Measurements from ENCODE around the gene ALDH9A1. TPM values are rescaled to one million over a fixed set of nuclear protein-coding genes. Genes with fewer than 3 reads are reported as not detected.
"Not testable (repeated sequence)": the region's sequence is repeated elsewhere in the genome, so short reads cannot be mapped to it uniquely, and the experiment has no call there.

The ALDH9A1 gene
- total and polyA plus RNA-seq, 2 experiments from 2014 or later: 100 to 107 TPM

GRCh38 chr1:165707984-165708706 is 9.8 kb upstream of the ALDH9A1 start:
- Histone ChIP-seq H2AFZ (no peak overlapping the region), H3K9me3 (ENCODE audit: low read depth) (no peaks in the 10 kb centered on the region), H3K9ac (no peak overlapping the region), H3K27me3 (replicated peaks; ENCODE audit: insufficient read depth) (no peaks in the 10 kb centered on the region), H3K4me1 (ENCODE audit: insufficient read depth) (no peaks in the 10 kb centered on the region), H3K4me3 (no peak overlapping the region), H4K20me1 (ENCODE audit: insufficient read depth) (no peaks in the 10 kb centered on the region), H3F3A (ENCODE audit: insufficient read depth) (no peaks in the 10 kb centered on the region), H3K27ac (no peak overlapping the region), H3K79me2 (ENCODE audit: insufficient read depth) (no peaks in the 10 kb centered on the region), H3K9me2 (ENCODE audit: insufficient read depth) (no peaks in the 10 kb centered on the region), H3K4me2 (ENCODE audit: unreplicated experiment) (no peak overlapping the region), H3K36me3 (ENCODE audit: low read depth) (no peaks in the 10 kb centered on the region)
- DNase-seq: no peak
- in situ Hi-C loops (cut with MboI): loop anchor here (25.0 kb wide), 2 partner anchors 454 to 779 kb away; partner anchors contain the start of gene FAM78B
- TF ChIP-seq EZH2 (IDR thresholded peaks at IDR 0.05; ENCODE audit: insufficient read depth, poor library complexity, severe bottlenecking) (no peak), EZH2phosphoT487 (IDR thresholded peaks at IDR 0.05; ENCODE audit: insufficient read depth, low read depth) (no peak)
- 69 to 72% methylated on average over 11 of the region's 11 CpGs for WGBS, 2 experiments (ENCODE audit: low coverage in 1 of 2, low lambda C conversion rate in 2 of 2, missing lambda C conversion rate in 2 of 2)

GRCh38 chr1:165703648-165704047 is 5.3 kb upstream of the ALDH9A1 start:
- DNase-seq: no peak
- in situ Hi-C loops (cut with MboI): loop anchor here (25.0 kb wide), 2 partner anchors 459 to 784 kb away; partner anchors contain the start of gene FAM78B
- Histone ChIP-seq H4K20me1 (ENCODE audit: insufficient read depth) (no peaks in the 10 kb centered on the region), H3F3A (ENCODE audit: insufficient read depth) (no peaks in the 10 kb centered on the region), H3K9ac (no peak overlapping the region), H3K4me2 (ENCODE audit: unreplicated experiment) (no peak overlapping the region), H3K9me3 (ENCODE audit: low read depth) (no peaks in the 10 kb centered on the region), H3K36me3 (ENCODE audit: low read depth) (no peaks in the 10 kb centered on the region), H3K4me3 (no peak overlapping the region), H2AFZ (no peak overlapping the region), H3K79me2 (ENCODE audit: insufficient read depth) (no peaks in the 10 kb centered on the region), H3K9me2 (ENCODE audit: insufficient read depth) (no peaks in the 10 kb centered on the region), H3K4me1 (ENCODE audit: insufficient read depth) (no peaks in the 10 kb centered on the region), H3K27ac (no peak overlapping the region), H3K27me3 (replicated peaks; ENCODE audit: insufficient read depth) (no peaks in the 10 kb centered on the region)
- WGBS, 2 experiments (ENCODE audit: low coverage in 1 of 2, low lambda C conversion rate in 2 of 2, missing lambda C conversion rate in 2 of 2): 52 to 64% methylated on average over 2 of the region's 2 CpGs
- no peak for TF ChIP-seq EZH2phosphoT487 (IDR thresholded peaks at IDR 0.05; ENCODE audit: insufficient read depth, low read depth)
- no peak for TF ChIP-seq EZH2 (IDR thresholded peaks at IDR 0.05; ENCODE audit: insufficient read depth, poor library complexity, severe bottlenecking)

GRCh38 chr1:165701922-165702321 is 3.6 kb upstream of the ALDH9A1 start:
- 31% methylated on average over 7 of the region's 7 CpGs for WGBS, 2 experiments (ENCODE audit: low coverage in 1 of 2, low lambda C conversion rate in 2 of 2, missing lambda C conversion rate in 2 of 2)
- H3K36me3 ChIP-seq (ENCODE audit: low read depth); H3K27me3 ChIP-seq (replicated peaks; ENCODE audit: insufficient read depth); DNase-seq; H3K4me1 ChIP-seq (ENCODE audit: insufficient read depth); H3K79me2 ChIP-seq (ENCODE audit: insufficient read depth); H4K20me1 ChIP-seq (ENCODE audit: insufficient read depth); H3K4me2 ChIP-seq (ENCODE audit: unreplicated experiment); H3F3A ChIP-seq (ENCODE audit: insufficient read depth); H3K9me3 ChIP-seq (ENCODE audit: low read depth); H3K27ac ChIP-seq; H3K9ac ChIP-seq; H2AFZ ChIP-seq; H3K9me2 ChIP-seq (ENCODE audit: insufficient read depth); H3K4me3 ChIP-seq: not testable (repeated sequence)
- in situ Hi-C loops (cut with MboI): loop anchor here (25.0 kb wide), 2 partner anchors 460 to 785 kb away; partner anchors contain the start of gene FAM78B

- Histone ChIP-seq H3K79me2 (ENCODE audit: insufficient read depth) (peaks cover 20% of the 10 kb centered on the region), H3K4me2 (ENCODE audit: unreplicated experiment) (no peak overlapping the region), H4K20me1 (ENCODE audit: insufficient read depth) (no peaks in the 10 kb centered on the region), H3K9me3 (ENCODE audit: low read depth) (no peaks in the 10 kb centered on the region), H3K4me3 (no peak overlapping the region), H3K9me2 (ENCODE audit: insufficient read depth) (no peaks in the 10 kb centered on the region), H3K27ac (no peak overlapping the region), H2AFZ (no peak overlapping the region), H3K27me3 (replicated peaks; ENCODE audit: insufficient read depth) (no peaks in the 10 kb centered on the region), H3F3A (ENCODE audit: insufficient read depth) (peaks cover 28% of the 10 kb centered on the region), H3K9ac (no peak overlapping the region), H3K36me3 (ENCODE audit: low read depth) (no peaks in the 10 kb centered on the region), H3K4me1 (ENCODE audit: insufficient read depth) (peaks cover 9% of the 10 kb centered on the region)
- DNase-seq: no peak
- 89 to 90% methylated on average over 3 of the region's 3 CpGs for WGBS, 2 experiments (ENCODE audit: low coverage in 1 of 2, low lambda C conversion rate in 2 of 2, missing lambda C conversion rate in 2 of 2)
- in situ Hi-C loops (cut with MboI): no loop called here
- TF ChIP-seq EZH2 (IDR thresholded peaks at IDR 0.05; ENCODE audit: insufficient read depth, poor library complexity, severe bottlenecking): no peak
- TF ChIP-seq EZH2phosphoT487 (IDR thresholded peaks at IDR 0.05; ENCODE audit: insufficient read depth, low read depth): no peak
These were observed 1.2 kb upstream of the ALDH9A1 start for GRCh38 chr1:165699577-165699976.
